Fibroblast of the conjunctiva (primary cell): Measurements from ENCODE around the gene UNC79.
A peak's percentile ranks its signal among the peaks of the same experiment; 100 is the strongest.
"Not testable (repeated sequence)": the region's sequence is repeated elsewhere in the genome, so short reads cannot be mapped to it uniquely, and the experiment has no call there.

ENCODE experiments used
- DNase-seq: peaks from one replicate; pipeline ENCODE4 v3.0.0-alpha.2; 2010; ENCODE audit warnings: low read depth

Gene UNC79

GRCh38 chr14:93493622-93494021 is 62.9 kb downstream of the UNC79 start:
- DNase-seq = not testable (repeated sequence)

- DNase-seq = no peak
Measured at GRCh38 chr14:93496856-93497741, 66.4 kb downstream of the UNC79 start.

- DNase-seq = no peak
Measured at GRCh38 chr14:93510056-93510455, 79.3 kb downstream of the UNC79 start.

- DNase-seq = no peak
Measured at GRCh38 chr14:93511001-93511400, 80.3 kb downstream of the UNC79 start.

- DNase-seq = no peak
Measured at GRCh38 chr14:93520053-93520607, 89.4 kb downstream of the UNC79 start.

GRCh38 chr14:93522221-93522620 is 91.5 kb downstream of the UNC79 start:
- DNase-seq = no peak

- not testable (repeated sequence) for DNase-seq
Measured at GRCh38 chr14:93525216-93525615, 94.5 kb downstream of the UNC79 start.

- no peak for DNase-seq
Measured at GRCh38 chr14:93525696-93526451, 95.1 kb downstream of the UNC79 start.

- DNase-seq = no peak
Measured at GRCh38 chr14:93527203-93527607, 96.5 kb downstream of the UNC79 start.

GRCh38 chr14:93528884-93529558 is 98.3 kb downstream of the UNC79 start:
- DNase-seq = no peak

GRCh38 chr14:93531644-93532043 is 100.9 kb downstream of the UNC79 start:
- no peak for DNase-seq

- DNase-seq = no peak
Measured at GRCh38 chr14:93532541-93532940, 101.8 kb downstream of the UNC79 start.

GRCh38 chr14:93533437-93533836 is 102.7 kb downstream of the UNC79 start:
- no peak for DNase-seq

- no peak for DNase-seq
Measured at GRCh38 chr14:93533842-93534241, 103.1 kb downstream of the UNC79 start.

GRCh38 chr14:93535537-93535936 is 104.8 kb downstream of the UNC79 start:
- no peak for DNase-seq

- no peak for DNase-seq
Measured at GRCh38 chr14:93536945-93537344, 106.2 kb downstream of the UNC79 start.

- DNase-seq = no peak
Measured at GRCh38 chr14:93537951-93538350, 107.2 kb downstream of the UNC79 start.

GRCh38 chr14:93538413-93538812 is 107.7 kb downstream of the UNC79 start:
- no peak for DNase-seq

GRCh38 chr14:93540235-93540634 is 109.5 kb downstream of the UNC79 start:
- DNase-seq = no peak

- DNase-seq = peak; percentile 21
Measured at GRCh38 chr14:93543766-93544165, 113.0 kb downstream of the UNC79 start.

GRCh38 chr14:93544212-93544611 is 113.5 kb downstream of the UNC79 start:
- no peak for DNase-seq

GRCh38 chr14:93546642-93547041 is 115.9 kb downstream of the UNC79 start:
- DNase-seq = no peak
